PC-3 (cell line): Measurements from ENCODE around the gene SLC41A3. TPM values are rescaled to one million over a fixed set of nuclear protein-coding genes. Genes with fewer than 3 reads are reported as not detected.

Source experiments
- ATAC-seq: fragments of 200-7000 bp; cut with Tn5 transposase; 2 replicates; pipeline ENCODE4 v1.9.1; 2020; ENCODE audit warnings: mild to moderate bottlenecking, moderate library complexity
- BruUV-seq: library from RNA; stranded (reverse); fragments of 400-500 nt; replicated peaks from 2 replicates; lab custom pipeline; 2021; lab: Mats Ljungman, UMichigan
- CTCF ChIA-PET: fragments of 300-600 bp; sonication (Branson Sonifier 250); formaldehyde crosslinking; loops from one replicate; lab custom pipeline; 2022; ENCODE audit warnings: antibody characterized with exemption; lab: Charles Lee
- POLR2A ChIA-PET: fragments of 300-600 bp; sonication (Branson Sonifier 250); formaldehyde crosslinking; loops from one replicate; lab custom pipeline; 2022; ENCODE audit warnings: antibody characterized with exemption; ENCODE audit not compliant: unreplicated experiment; lab: Charles Lee
- DNase-seq: peaks from one replicate; pipeline ENCODE4 v3.0.0-alpha.2; 2015
- H2AFZ ChIP-seq: fragments of 300-600 bp; sonication (generic); 2 replicates; pipeline ENCODE4 v1.6.0; 2016; ENCODE audit warnings: antibody characterized with exemption, low read length
- H3F3A ChIP-seq: fragments of 300-600 bp; sonication (generic); one replicate; pipeline ENCODE4 v1.6.0; 2017; ENCODE audit warnings: antibody characterized with exemption, low read length, control low read depth, mild to moderate bottlenecking; ENCODE audit not compliant: unreplicated experiment
- H3K27ac ChIP-seq: fragments of 300-600 bp; sonication (generic); 2 replicates; pipeline ENCODE4 v1.5.1; 2016; ENCODE audit warnings: mild to moderate bottlenecking, low read length
- H3K27me3 ChIP-seq: fragments of 300-600 bp; sonication (generic); 2 replicates; pipeline ENCODE4 v1.6.1; 2016; ENCODE audit warnings: low read length, mixed read lengths
- H3K36me3 ChIP-seq: fragments of 300-600 bp; sonication (generic); 2 replicates; pipeline ENCODE4 v1.6.1; 2016; ENCODE audit warnings: low read depth, mixed run types, low read length, mixed read lengths
- H3K4me1 ChIP-seq: fragments of 300-600 bp; sonication (generic); 2 replicates; pipeline ENCODE4 v1.5.1; 2016; ENCODE audit warnings: low read length; ENCODE audit not compliant: insufficient read depth
- H3K4me2 ChIP-seq: fragments of 300-600 bp; sonication (generic); 2 replicates; pipeline ENCODE4 v1.6.0; 2016; ENCODE audit warnings: low read length
- H3K4me3 ChIP-seq: fragments of 300-600 bp; sonication (generic); 2 replicates; pipeline ENCODE4 v1.5.1; 2016; ENCODE audit warnings: mild to moderate bottlenecking, low read length, mixed read lengths
- H3K79me2 ChIP-seq: fragments of 300-600 bp; sonication (generic); 2 replicates; pipeline ENCODE4 v1.6.1; 2017; ENCODE audit warnings: low read length, mixed read lengths
- H3K9ac ChIP-seq: fragments of 300-600 bp; sonication (generic); 2 replicates; pipeline ENCODE4 v1.6.0; 2016; ENCODE audit warnings: mild to moderate bottlenecking, low read length
- H3K9me2 ChIP-seq: fragments of 300-600 bp; sonication (generic); replicated peaks from 2 replicates; pipeline ENCODE4 v1.6.1; 2016; ENCODE audit warnings: mixed run types, low read length, mixed read lengths
- H3K9me3 ChIP-seq: fragments of 300-600 bp; sonication (generic); 2 replicates; pipeline ENCODE4 v1.6.1; 2016; ENCODE audit warnings: low read length, mixed read lengths
- H4K20me1 ChIP-seq: fragments of 300-600 bp; sonication (generic); 2 replicates; pipeline ENCODE4 v1.6.1; 2016; ENCODE audit warnings: low read length, mixed read lengths
- CTCF ChIP-seq: fragments of 300-600 bp; sonication (generic); conservative IDR thresholded peaks from 2 replicates; pipeline ENCODE4 v1.5.1; 2017; ENCODE audit warnings: antibody characterized with exemption, low read depth, mild to moderate bottlenecking, low read length
- EZH2 ChIP-seq: fragments of 300-600 bp; sonication (generic); IDR thresholded peaks from one replicate; pipeline ENCODE4 v1.6.1; 2017; ENCODE audit warnings: antibody characterized with exemption, mild to moderate bottlenecking, low read length; ENCODE audit not compliant: unreplicated experiment
- EZH2phosphoT487 ChIP-seq: fragments of 300-600 bp; sonication (generic); IDR thresholded peaks from 2 replicates; pipeline ENCODE4 v1.6.1; 2018; ENCODE audit warnings: mild to moderate bottlenecking, antibody characterized with exemption, low read length, borderline replicate concordance
- intact Hi-C: fragments of 100-400 bp; cut with micrococcal nuclease; formaldehyde crosslinking; loops from 2 replicates; pipeline ENCODE4 v1.9.0; 2023
- total RNA-seq: library from RNA; depleted of rRNA; stranded (reverse); fragments of >200 nt; gene quantifications from 2 replicates; pipeline ENCODE4 v1.2.3, GENCODE V29; 2014

The SLC41A3 gene
- total RNA-seq, 1 experiment from 2014 or later, result 29.8 TPM

GRCh38 chr3:126104742-126105605 lies 21.1 kb upstream of the SLC41A3 start:
- POLR2A ChIA-PET, result no interaction called here
- no peaks in the 10 kb centered on the region for H3K9me3 ChIP-seq
- H3K9me2 ChIP-seq, result no peaks in the 10 kb centered on the region
- H3K4me1 ChIP-seq, result no peaks in the 10 kb centered on the region
- no peaks in the 10 kb centered on the region for H3F3A ChIP-seq
- H3K9ac ChIP-seq, result no peak overlapping the region
- no peaks in the 10 kb centered on the region for H4K20me1 ChIP-seq
- no TSS peak for BruUV-seq
- H3K27me3 ChIP-seq, result no peaks in the 10 kb centered on the region
- H3K4me3 ChIP-seq, result no peak overlapping the region
- ATAC-seq (no peak), DNase-seq (no peak)
- H3K4me2 ChIP-seq, result no peak overlapping the region
- H3K79me2 ChIP-seq, result no peaks in the 10 kb centered on the region
- TF ChIP-seq CTCF (no peak), EZH2 (no peak), EZH2phosphoT487 (no peak)
- H3K36me3 ChIP-seq, result no peaks in the 10 kb centered on the region
- intact Hi-C loops, result no loop called here
- CTCF ChIA-PET, result no interaction called here
- H2AFZ ChIP-seq, result no peak overlapping the region
- H3K27ac ChIP-seq, result no peak overlapping the region

- Histone ChIP-seq H3K4me2 (no peak overlapping the region), H2AFZ (no peak overlapping the region), H3K27ac (no peak overlapping the region), H3K9me2 (no peaks in the 10 kb centered on the region), H3K9ac (no peak overlapping the region), H3K4me1 (no peaks in the 10 kb centered on the region), H3K27me3 (no peaks in the 10 kb centered on the region), H3F3A (no peaks in the 10 kb centered on the region), H4K20me1 (no peaks in the 10 kb centered on the region), H3K36me3 (no peaks in the 10 kb centered on the region), H3K79me2 (no peaks in the 10 kb centered on the region), H3K9me3 (no peaks in the 10 kb centered on the region), H3K4me3 (no peak overlapping the region)
- intact Hi-C loops, result no loop called here
- BruUV-seq, result no TSS peak
- DNase-seq (no peak), ATAC-seq (no peak)
- ChIA-PET POLR2A (no interaction called here), CTCF (no interaction called here)
- no peak for TF ChIP-seq EZH2
- TF ChIP-seq CTCF, result no peak
- no peak for TF ChIP-seq EZH2phosphoT487
Measured at GRCh38 chr3:126104028-126104635, 20.2 kb upstream of the SLC41A3 start.
